T-helper 1 cell treated with Interleukin-12 subunit alpha and Interleukin-12 subunit beta and Interleukin-4 antibody, amounts not matched to agents 30 μg/mL and 1 μg/mL, for 36 hours (primary cell): ENCODE measurements around the gene PRKN.

Source experiments
- H3K27ac Mint-ChIP-seq: one replicate; pipeline ENCODE4 v1.8.0; 2021; ENCODE audit warnings: mild to moderate bottlenecking, mixed read lengths
- H3K27me3 Mint-ChIP-seq: one replicate; pipeline ENCODE4 v1.8.0; 2021; ENCODE audit warnings: low read depth, mixed read lengths
- H3K36me3 Mint-ChIP-seq: one replicate; pipeline ENCODE4 v1.8.0; 2021; ENCODE audit warnings: low read depth, mixed read lengths
- H3K4me1 Mint-ChIP-seq: one replicate; pipeline ENCODE4 v1.8.0; 2021; ENCODE audit warnings: low read depth, mixed read lengths
- H3K4me3 Mint-ChIP-seq: one replicate; pipeline ENCODE4 v1.8.0; 2021; ENCODE audit warnings: mild to moderate bottlenecking, moderate library complexity, mixed read lengths
- H3K9me3 Mint-ChIP-seq: one replicate; pipeline ENCODE4 v1.8.0; 2021; ENCODE audit warnings: mixed read lengths

PRKN gene

GRCh38 chr6:162238675-162239074 lies 488.9 kb downstream of the PRKN start:
- Mint-ChIP-seq H3K4me1 (no peaks in the 10 kb centered on the region), H3K36me3 (no peaks in the 10 kb centered on the region), H3K4me3 (no peak overlapping the region), H3K27ac (no peak overlapping the region), H3K9me3 (no peaks in the 10 kb centered on the region), H3K27me3 (no peaks in the 10 kb centered on the region)

- H3K27me3 Mint-ChIP-seq, result no peaks in the 10 kb centered on the region
- H3K27ac Mint-ChIP-seq, result no peak overlapping the region
- H3K4me1 Mint-ChIP-seq, result no peaks in the 10 kb centered on the region
- no peaks in the 10 kb centered on the region for H3K9me3 Mint-ChIP-seq
- no peaks in the 10 kb centered on the region for H3K36me3 Mint-ChIP-seq
- H3K4me3 Mint-ChIP-seq, result no peak overlapping the region
Observed at GRCh38 chr6:162237331-162237730, 490.2 kb downstream of the PRKN start.

- H3K4me1 Mint-ChIP-seq, result no peaks in the 10 kb centered on the region
- no peak overlapping the region for H3K4me3 Mint-ChIP-seq
- H3K27me3 Mint-ChIP-seq, result peaks cover 4% of the 10 kb centered on the region
- H3K9me3 Mint-ChIP-seq, result no peaks in the 10 kb centered on the region
- no peak overlapping the region for H3K27ac Mint-ChIP-seq
- H3K36me3 Mint-ChIP-seq, result no peaks in the 10 kb centered on the region
Observed at GRCh38 chr6:162234631-162235030, 492.9 kb downstream of the PRKN start.

- Mint-ChIP-seq H3K36me3 (no peaks in the 10 kb centered on the region), H3K9me3 (peaks cover 5% of the 10 kb centered on the region), H3K27ac (no peak overlapping the region), H3K27me3 (peaks cover 4% of the 10 kb centered on the region), H3K4me1 (no peaks in the 10 kb centered on the region), H3K4me3 (no peak overlapping the region)
Observed at GRCh38 chr6:162230147-162230752, 497.3 kb downstream of the PRKN start.

- no peak overlapping the region for H3K27ac Mint-ChIP-seq
- H3K9me3 Mint-ChIP-seq, result peaks cover 5% of the 10 kb centered on the region
- H3K4me3 Mint-ChIP-seq, result no peak overlapping the region
- peaks cover 4% of the 10 kb centered on the region for H3K27me3 Mint-ChIP-seq
- H3K36me3 Mint-ChIP-seq, result no peaks in the 10 kb centered on the region
- H3K4me1 Mint-ChIP-seq, result no peaks in the 10 kb centered on the region
Observed at GRCh38 chr6:162229093-162229492, 498.5 kb downstream of the PRKN start.

- Mint-ChIP-seq H3K4me1 (no peaks in the 10 kb centered on the region), H3K27me3 (peaks cover 4% of the 10 kb centered on the region)
Observed at GRCh38 chr6:162226803-162227202, 500.8 kb downstream of the PRKN start.

GRCh38 chr6:162222521-162222920 lies 505.0 kb downstream of the PRKN start:
- Mint-ChIP-seq H3K4me3 (no peak overlapping the region), H3K36me3 (no peaks in the 10 kb centered on the region), H3K4me1 (no peaks in the 10 kb centered on the region), H3K27me3 (no peaks in the 10 kb centered on the region), H3K9me3 (peaks cover 5% of the 10 kb centered on the region), H3K27ac (no peak overlapping the region)

More at GRCh38 chr6:162226803-162227202, 500.8 kb downstream of the PRKN start:
- H3K27ac Mint-ChIP-seq, result no peak overlapping the region
- H3K4me3 Mint-ChIP-seq, result no peak overlapping the region
- H3K36me3 Mint-ChIP-seq, result no peaks in the 10 kb centered on the region
- peaks cover 5% of the 10 kb centered on the region for H3K9me3 Mint-ChIP-seq

GRCh38 chr6:162220876-162221275 lies 506.7 kb downstream of the PRKN start:
- no peaks in the 10 kb centered on the region for H3K36me3 Mint-ChIP-seq
- no peaks in the 10 kb centered on the region for H3K4me1 Mint-ChIP-seq
- H3K4me3 Mint-ChIP-seq, result no peak overlapping the region
- H3K9me3 Mint-ChIP-seq, result no peaks in the 10 kb centered on the region
- H3K27ac Mint-ChIP-seq, result no peak overlapping the region
- H3K27me3 Mint-ChIP-seq, result no peaks in the 10 kb centered on the region

GRCh38 chr6:162219266-162219665 lies 508.3 kb downstream of the PRKN start:
- H3K27me3 Mint-ChIP-seq, result no peaks in the 10 kb centered on the region
- H3K4me1 Mint-ChIP-seq, result no peaks in the 10 kb centered on the region
- no peak overlapping the region for H3K27ac Mint-ChIP-seq
- H3K36me3 Mint-ChIP-seq, result no peaks in the 10 kb centered on the region
- H3K4me3 Mint-ChIP-seq, result no peak overlapping the region
- H3K9me3 Mint-ChIP-seq, result no peaks in the 10 kb centered on the region

GRCh38 chr6:162217811-162218493 lies 509.6 kb downstream of the PRKN start:
- Mint-ChIP-seq H3K4me3 (no peak overlapping the region), H3K9me3 (no peaks in the 10 kb centered on the region), H3K27me3 (no peaks in the 10 kb centered on the region), H3K27ac (no peak overlapping the region), H3K36me3 (no peaks in the 10 kb centered on the region), H3K4me1 (no peaks in the 10 kb centered on the region)

GRCh38 chr6:162217058-162217457 lies 510.5 kb downstream of the PRKN start:
- H3K4me1 Mint-ChIP-seq, result no peaks in the 10 kb centered on the region
- H3K4me3 Mint-ChIP-seq, result no peak overlapping the region
- no peaks in the 10 kb centered on the region for H3K27me3 Mint-ChIP-seq

GRCh38 chr6:162211777-162212176 lies 515.8 kb downstream of the PRKN start:
- Mint-ChIP-seq H3K4me3 (no peak overlapping the region), H3K27me3 (no peaks in the 10 kb centered on the region), H3K27ac (no peak overlapping the region), H3K36me3 (no peaks in the 10 kb centered on the region), H3K4me1 (no peaks in the 10 kb centered on the region), H3K9me3 (peaks cover 6% of the 10 kb centered on the region)

More at GRCh38 chr6:162217058-162217457, 510.5 kb downstream of the PRKN start:
- Mint-ChIP-seq H3K36me3 (no peaks in the 10 kb centered on the region), H3K27ac (no peak overlapping the region), H3K9me3 (no peaks in the 10 kb centered on the region)

- Mint-ChIP-seq H3K4me3 (no peak overlapping the region), H3K9me3 (peaks cover 6% of the 10 kb centered on the region), H3K36me3 (no peaks in the 10 kb centered on the region), H3K4me1 (no peaks in the 10 kb centered on the region), H3K27ac (no peak overlapping the region), H3K27me3 (no peaks in the 10 kb centered on the region)
Observed at GRCh38 chr6:162211022-162211421, 516.5 kb downstream of the PRKN start.

- Mint-ChIP-seq H3K27ac (no peak overlapping the region), H3K4me3 (no peak overlapping the region)
Observed at GRCh38 chr6:162203287-162203686, 524.3 kb downstream of the PRKN start.

GRCh38 chr6:162200945-162201690 lies 526.4 kb downstream of the PRKN start:
- Mint-ChIP-seq H3K27ac (no peak overlapping the region), H3K27me3 (no peaks in the 10 kb centered on the region), H3K36me3 (no peaks in the 10 kb centered on the region), H3K4me1 (no peaks in the 10 kb centered on the region), H3K9me3 (peaks cover 3% of the 10 kb centered on the region), H3K4me3 (no peak overlapping the region)

More at GRCh38 chr6:162203287-162203686, 524.3 kb downstream of the PRKN start:
- Mint-ChIP-seq H3K36me3 (no peaks in the 10 kb centered on the region), H3K4me1 (no peaks in the 10 kb centered on the region), H3K9me3 (peaks cover 3% of the 10 kb centered on the region), H3K27me3 (no peaks in the 10 kb centered on the region)
